ENCODE measurements around the gene KLK13.

The KLK13 gene

GRCh38 chr19:51091895-51092873 lies 27.3 kb upstream of the KLK13 start:
- DNase-seq = no peak

DNA sequence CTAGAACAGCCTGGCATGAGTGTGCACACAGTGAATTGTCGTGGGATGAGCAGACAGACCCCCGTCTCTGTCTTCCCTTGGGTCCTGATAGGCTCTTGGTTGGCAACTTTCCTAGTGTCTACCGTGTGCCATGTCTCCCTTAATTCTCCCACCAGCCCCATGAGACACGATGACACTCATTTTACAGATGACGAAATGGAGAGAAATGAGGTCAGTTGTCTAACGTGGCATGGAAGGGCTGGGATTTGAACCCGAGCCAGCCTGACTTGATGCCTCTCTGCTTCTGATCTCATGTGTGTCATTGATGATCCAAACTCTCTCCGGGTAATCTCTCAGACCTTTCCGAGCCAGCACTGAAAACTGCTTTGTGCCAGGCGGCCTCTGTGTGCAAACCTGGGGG lies 26.2 kb upstream of the KLK13 start:
- DNase-seq = no peak

- DNase-seq = no peak
These were observed 25.6 kb upstream of the KLK13 start for GRCh38 chr19:51090471-51090870.

GRCh38 chr19:51089786-51090185 lies 24.9 kb upstream of the KLK13 start:
- DNase-seq = no peak

DNA sequence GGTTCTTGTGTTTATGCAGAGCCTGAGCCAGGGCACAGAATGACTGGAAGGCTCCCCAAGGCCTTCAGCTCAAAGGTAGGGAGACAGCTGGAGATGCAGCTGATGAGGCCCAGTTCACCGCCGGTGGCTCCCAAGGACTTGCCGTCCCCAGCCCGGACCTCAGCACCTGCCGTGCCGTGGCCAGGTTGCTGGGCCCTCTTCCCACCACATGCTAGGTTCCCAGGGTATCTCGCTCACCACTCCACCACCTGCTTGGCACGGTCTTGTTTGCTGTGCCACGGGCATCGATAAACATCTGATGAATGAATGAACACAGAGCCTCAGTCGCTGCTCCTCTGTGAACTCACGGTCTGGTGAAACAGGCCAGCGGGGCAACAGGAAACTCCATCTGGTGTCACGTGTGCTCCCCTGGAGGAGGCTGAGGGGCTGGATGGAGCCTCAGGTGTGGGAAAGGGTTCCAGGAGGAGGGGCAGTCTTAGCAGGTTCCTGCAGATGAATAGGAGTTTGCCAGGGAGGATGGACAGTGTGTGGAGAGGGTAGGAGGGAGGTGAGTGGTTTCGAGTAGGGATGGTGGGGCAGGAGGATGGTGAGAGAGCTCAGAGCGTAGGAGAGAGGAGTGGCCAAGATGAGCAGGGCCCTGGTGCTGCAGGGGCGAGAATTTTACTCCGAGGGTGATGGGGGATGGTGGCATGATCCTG lies 21.4 kb upstream of the KLK13 start:
- no peak for DNase-seq

- no peak for DNase-seq
These were observed 19.6 kb upstream of the KLK13 start for GRCh38 chr19:51084505-51084904.

GRCh38 chr19:51083783-51084182 lies 18.9 kb upstream of the KLK13 start:
- no peak for DNase-seq

DNA sequence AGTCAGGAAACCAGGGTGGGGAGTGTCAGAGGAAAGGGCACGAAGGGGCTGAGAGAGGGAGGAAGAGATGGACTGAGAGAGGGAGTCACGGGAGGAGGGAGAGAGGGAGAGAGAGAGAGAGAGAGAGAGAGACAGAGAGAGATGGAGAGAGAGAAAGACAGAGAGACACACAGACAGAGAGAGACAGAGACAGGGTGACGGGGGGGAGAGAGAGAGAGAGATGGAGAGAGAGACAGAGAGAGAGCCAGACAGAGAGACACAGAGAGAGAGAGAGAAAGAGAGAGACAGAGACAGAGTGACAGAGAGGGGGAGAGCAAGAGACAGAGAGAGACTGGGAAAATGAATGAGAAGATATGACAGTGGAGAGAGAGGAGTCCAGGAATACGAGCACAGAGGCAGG lies 18.3 kb upstream of the KLK13 start:
- DNase-seq = no peak

- no peak for DNase-seq
These were observed 17.7 kb upstream of the KLK13 start, which contains the start of gene KLK14 for GRCh38 chr19:51082611-51083010. Gene KLK14 (minus strand): TSS chr19:51082887. CDS start chr19:51082614, 273 bp downstream.

GRCh38 chr19:51081476-51081875 lies 16.6 kb upstream of the KLK13 start:
- DNase-seq = no peak

- no peak for DNase-seq
These were observed 14.7 kb upstream of the KLK13 start for GRCh38 chr19:51079481-51080110.

DNA sequence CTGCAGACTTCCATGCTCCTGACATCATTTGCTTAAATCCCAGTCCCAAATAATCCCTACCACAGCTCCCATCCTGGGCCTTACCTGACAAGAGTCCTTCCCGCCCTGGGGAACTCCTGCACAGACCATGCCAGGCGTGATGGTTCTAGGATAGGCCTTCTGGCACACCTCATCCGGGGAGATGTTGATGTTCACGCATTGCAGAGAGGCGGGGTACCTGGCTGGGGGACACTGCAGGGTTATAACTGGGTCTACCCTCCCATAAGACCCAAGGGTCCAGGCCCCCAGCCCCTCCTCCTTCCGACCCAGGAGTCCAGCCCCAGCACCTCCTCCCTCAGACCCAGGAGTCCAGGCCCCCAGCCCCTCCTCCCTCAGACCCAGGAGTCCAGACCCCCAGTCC lies 13.8 kb upstream of the KLK13 start:
- no peak for DNase-seq

DNA sequence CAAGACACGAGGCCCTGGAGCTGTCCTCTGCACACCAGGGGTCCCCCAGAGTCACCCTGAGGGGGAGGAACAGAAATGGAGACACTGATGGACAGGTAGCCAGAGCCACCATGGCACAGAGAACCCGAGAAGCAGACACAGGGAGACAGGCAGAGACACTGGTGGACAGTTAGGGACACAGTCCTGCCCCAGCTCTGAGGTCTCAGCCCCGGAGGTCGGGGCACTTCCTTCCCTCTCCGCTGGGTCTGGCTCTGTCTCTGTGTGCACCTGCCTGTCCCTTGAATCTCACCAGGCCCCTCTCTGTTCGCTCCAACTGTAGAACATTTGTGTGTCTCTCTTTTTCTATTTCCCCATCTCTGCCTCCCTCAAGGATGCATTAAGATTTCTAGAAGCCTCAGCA lies 13.2 kb upstream of the KLK13 start:
- DNase-seq = no peak

GRCh38 chr19:51076631-51077213 lies 11.8 kb upstream of the KLK13 start:
- DNase-seq = no peak

- DNase-seq = no peak
These were observed 11.1 kb upstream of the KLK13 start for GRCh38 chr19:51075998-51076397.

GRCh38 chr19:51071095-51071405 lies 6.2 kb upstream of the KLK13 start:
- DNase-seq = no peak

GRCh38 chr19:51070334-51071094 lies 5.6 kb upstream of the KLK13 start:
- DNase-seq = no peak

GRCh38 chr19:51066393-51067186 lies 1.7 kb upstream of the KLK13 start:
- DNase-seq = no peak

GRCh38 chr19:51065221-51065960 lies 499 bp upstream of the KLK13 start:
- no peak for DNase-seq

GRCh38 chr19:51063664-51064063 lies 1.2 kb downstream of the KLK13 start:
- DNase-seq = no peak

DNA sequence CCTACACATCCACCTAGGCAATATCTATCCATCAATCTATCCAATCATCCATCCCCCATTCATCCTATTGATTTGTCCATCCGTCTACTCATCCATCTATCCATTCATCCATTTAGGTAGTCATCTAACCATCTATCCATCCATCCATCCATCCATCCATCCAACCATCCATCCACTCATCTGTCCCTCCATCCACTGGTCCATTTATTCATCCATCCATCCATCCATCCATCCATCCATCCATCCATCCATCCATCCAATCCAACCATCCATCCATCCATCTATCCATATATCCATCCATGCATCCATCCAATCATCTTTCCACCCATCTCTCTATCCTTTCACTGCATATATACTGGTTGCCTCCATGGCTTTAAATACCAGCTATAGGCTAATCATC lies 3.9 kb downstream of the KLK13 start:
- DNase-seq = no peak
